Common myeloid progenitor, CD34-positive (primary cell): Measurements from ENCODE around the gene ZMYND11.

Experiments used
- CTCF ChIA-PET: fragments of 350-600 bp; sonication (Branson Sonifier 250); formaldehyde crosslinking; loops from one replicate; lab custom pipeline; 2021; ENCODE audit warnings: antibody characterized with exemption; lab: Charles Lee
- POLR2A ChIA-PET: fragments of 350-600 bp; sonication (Branson Sonifier 250); formaldehyde crosslinking; loops from one replicate; lab custom pipeline; 2021; ENCODE audit warnings: antibody characterized with exemption; lab: Charles Lee
- DNase-seq, 3 donors: peaks; one replicate each; pipeline versions ENCODE4 v3.0.0 to v3.0.0-alpha.2; 2013
- H3K27ac ChIP-seq, 2 experiments: 1 replicate in 1 of 2; 2 replicates in 1 of 2; pipeline ENCODE4 v1.7.0; 2013; ENCODE audit warnings: inconsistent platforms in 2 of 2, low read length in 2 of 2, mild to moderate bottlenecking in 2 of 2, low read depth in 1 of 2, moderate library complexity in 1 of 2; ENCODE audit not compliant: severe bottlenecking in 2 of 2, insufficient read depth in 1 of 2, poor library complexity in 1 of 2
- H3K27me3 ChIP-seq, 5 experiments: replicated peaks in 2 of 5; 1 replicate in 3 of 5; 2 replicates in 2 of 5; pipeline versions ENCODE4 v1.6.1 to v1.7.0; 2013; ENCODE audit warnings: low read length in 4 of 5, mild to moderate bottlenecking in 2 of 5, moderate library complexity in 2 of 5, inconsistent platforms in 1 of 5; ENCODE audit not compliant: insufficient read depth in 5 of 5, control insufficient read depth in 4 of 5
- H3K36me3 ChIP-seq, 4 experiments: 1 replicate in 2 of 4; 2 replicates in 2 of 4; pipeline versions ENCODE4 v1.6.1 to v1.7.0; 2013; ENCODE audit warnings: low read length in 3 of 4, control low read depth in 1 of 4, mild to moderate bottlenecking in 1 of 4; ENCODE audit not compliant: control insufficient read depth in 4 of 4, insufficient read depth in 4 of 4
- H3K4me1 ChIP-seq, 4 experiments: 1 replicate in 3 of 4; 2 replicates in 1 of 4; pipeline versions ENCODE4 v1.6.1 to v1.7.1; 2013; ENCODE audit warnings: low read length in 3 of 4, mild to moderate bottlenecking in 3 of 4, control low read depth in 1 of 4, inconsistent platforms in 1 of 4, moderate library complexity in 1 of 4; ENCODE audit not compliant: control insufficient read depth in 4 of 4, insufficient read depth in 4 of 4; ENCODE audit errors: control extremely low read depth in 1 of 4
- H3K4me3 ChIP-seq, 7 experiments: 1 replicate in 4 of 7; 2 replicates in 3 of 7; pipeline versions ENCODE4 v1.5.1 to v1.7.0; 2013; ENCODE audit warnings: mild to moderate bottlenecking in 7 of 7, low read length in 6 of 7, moderate library complexity in 6 of 7, inconsistent platforms in 2 of 7, low read depth in 2 of 7, control low read depth in 1 of 7; ENCODE audit not compliant: insufficient read depth in 4 of 7, control insufficient read depth in 1 of 7; ENCODE audit errors: extremely low read depth in 1 of 7
- H3K9me3 ChIP-seq, 5 experiments: 1 replicate in 4 of 5; 2 replicates in 1 of 5; pipeline versions ENCODE4 v1.6.1 to v1.7.1; 2013; ENCODE audit warnings: low read length in 4 of 5, mild to moderate bottlenecking in 2 of 5, inconsistent platforms in 1 of 5, low read depth in 1 of 5, moderate library complexity in 1 of 5; ENCODE audit not compliant: control insufficient read depth in 4 of 5, insufficient read depth in 2 of 5; ENCODE audit errors: control extremely low read depth in 1 of 5
- WGBS: methylation state at CpG from one replicate; pipeline ENCODE4 v1.1.5; 2013; ENCODE audit not compliant: insufficient coverage; 5-methylcytosine and 5-hydroxymethylcytosine counted together

Gene ZMYND11

DNA sequence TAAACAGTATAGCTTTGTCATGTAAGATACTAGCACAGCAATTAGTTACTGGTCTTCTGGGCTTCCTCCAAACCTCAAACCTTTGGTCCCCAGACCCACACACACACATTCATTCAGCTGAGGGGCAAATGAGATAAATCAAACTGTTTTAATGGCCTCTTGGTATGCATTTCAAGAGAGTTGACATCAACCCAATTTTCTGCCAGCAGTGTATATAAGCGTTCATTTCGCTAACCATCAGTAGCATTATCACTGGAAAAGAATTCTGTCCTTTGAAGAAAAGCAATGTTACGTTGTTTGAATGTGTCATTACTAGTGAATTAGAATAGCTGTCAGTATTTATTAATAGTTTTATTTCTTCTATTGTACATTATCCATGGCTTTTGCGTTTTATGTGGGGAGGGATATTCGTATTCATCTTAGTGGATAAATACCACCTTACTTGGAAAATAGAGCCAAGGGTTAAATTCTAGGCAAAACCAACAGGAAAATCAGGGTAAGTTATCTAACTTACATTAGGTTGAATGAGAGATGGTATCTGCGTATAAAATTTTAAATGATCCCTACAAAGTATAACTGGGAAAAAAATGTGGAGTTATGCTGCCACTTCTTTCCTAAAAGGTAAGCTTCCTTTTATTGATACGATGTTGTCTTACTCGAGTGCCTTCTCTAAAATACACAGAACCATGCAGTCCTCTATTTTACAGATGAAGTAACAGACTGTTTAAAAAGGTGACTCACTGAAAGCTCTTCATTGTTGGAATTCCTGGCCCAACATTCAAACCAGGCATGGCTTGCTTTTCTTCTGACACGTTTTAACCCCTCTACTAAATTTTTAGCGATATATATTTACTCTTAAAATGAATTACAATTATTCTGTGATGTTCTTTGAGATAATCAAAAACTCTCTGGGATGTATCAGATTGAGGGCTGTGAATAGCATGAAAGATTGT, 2.0 kb upstream of the ZMYND11 start:
- no peak for DNase-seq
- POLR2A ChIA-PET: no interaction called here
- H3K4me3 ChIP-seq: peak overlapping the region in 3 of 7 experiments; percentile 75 to 94 (median 84)
- H3K4me1 ChIP-seq: peaks cover 12 to 34% (median 27%) of the 10 kb centered on the region in 4 experiments
- WGBS: 100% methylated on average over 2 of the region's 10 CpGs
- H3K36me3 ChIP-seq: no peaks in the 10 kb centered on the region
- H3K27ac ChIP-seq: no peak overlapping the region
- no peaks in the 10 kb centered on the region for H3K9me3 ChIP-seq
- CTCF ChIA-PET: no interaction called here
- H3K27me3 ChIP-seq: no peaks in the 10 kb centered on the region

DNA sequence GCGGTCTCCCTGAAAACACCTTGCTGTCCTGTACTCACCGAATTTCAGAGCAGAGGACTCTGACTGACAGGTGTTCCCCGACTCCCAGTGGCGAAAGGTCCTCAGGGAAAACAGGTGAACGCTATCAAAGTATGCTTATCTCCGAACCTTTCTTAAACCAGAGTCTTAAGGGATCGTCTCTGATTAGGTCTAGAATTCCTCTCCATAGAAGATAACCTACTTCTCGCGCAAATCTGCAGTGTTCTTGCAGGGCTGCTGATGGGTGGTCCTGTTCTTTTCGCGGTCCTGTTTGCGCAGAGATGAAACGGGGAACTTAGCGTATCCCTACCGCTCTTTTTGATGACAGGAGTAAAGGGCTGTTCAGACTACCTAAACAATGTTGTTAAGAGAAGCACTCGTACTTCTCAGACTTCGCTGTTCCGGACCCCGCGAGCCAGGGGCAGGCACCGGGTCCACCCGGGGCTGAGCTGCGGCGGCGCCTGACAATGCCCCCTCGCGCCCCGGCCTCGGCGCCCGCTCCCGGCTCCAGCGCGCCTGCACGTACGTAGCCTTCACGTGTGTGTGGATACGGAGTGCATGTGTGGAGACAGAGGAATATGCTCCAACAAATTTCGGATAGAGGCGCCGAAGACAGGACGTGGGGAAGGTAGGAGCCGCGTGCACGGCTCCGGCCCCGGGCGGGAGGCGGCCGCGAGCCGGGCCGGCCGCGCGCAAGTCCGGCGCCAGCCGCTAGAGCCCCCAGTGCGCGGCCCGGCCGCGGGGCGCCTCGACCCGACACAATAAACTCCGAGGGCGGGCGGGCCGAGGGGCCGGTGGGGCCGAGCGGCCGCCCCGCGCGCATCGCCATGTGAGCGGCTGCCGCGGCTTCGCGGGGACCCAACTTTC, 766 bp upstream of the ZMYND11 start:
- Histone ChIP-seq H3K9me3 (no peaks in the 10 kb centered on the region), H3K4me1 (peaks cover 12 to 31% (median 26%) of the 10 kb centered on the region in 4 experiments), H3K27me3 (no peaks in the 10 kb centered on the region), H3K36me3 (no peaks in the 10 kb centered on the region), H3K4me3 (peak overlapping the region; percentile 44 to 94 (median 82)), H3K27ac (peak overlapping the region; percentile 72 to 92)
- POLR2A ChIA-PET: no interaction called here
- WGBS: 0% methylated on average over 64 of the region's 84 CpGs
- DNase-seq: peak; percentile 24 to 67 (median 64)
- CTCF ChIA-PET: no interaction called here

DNA sequence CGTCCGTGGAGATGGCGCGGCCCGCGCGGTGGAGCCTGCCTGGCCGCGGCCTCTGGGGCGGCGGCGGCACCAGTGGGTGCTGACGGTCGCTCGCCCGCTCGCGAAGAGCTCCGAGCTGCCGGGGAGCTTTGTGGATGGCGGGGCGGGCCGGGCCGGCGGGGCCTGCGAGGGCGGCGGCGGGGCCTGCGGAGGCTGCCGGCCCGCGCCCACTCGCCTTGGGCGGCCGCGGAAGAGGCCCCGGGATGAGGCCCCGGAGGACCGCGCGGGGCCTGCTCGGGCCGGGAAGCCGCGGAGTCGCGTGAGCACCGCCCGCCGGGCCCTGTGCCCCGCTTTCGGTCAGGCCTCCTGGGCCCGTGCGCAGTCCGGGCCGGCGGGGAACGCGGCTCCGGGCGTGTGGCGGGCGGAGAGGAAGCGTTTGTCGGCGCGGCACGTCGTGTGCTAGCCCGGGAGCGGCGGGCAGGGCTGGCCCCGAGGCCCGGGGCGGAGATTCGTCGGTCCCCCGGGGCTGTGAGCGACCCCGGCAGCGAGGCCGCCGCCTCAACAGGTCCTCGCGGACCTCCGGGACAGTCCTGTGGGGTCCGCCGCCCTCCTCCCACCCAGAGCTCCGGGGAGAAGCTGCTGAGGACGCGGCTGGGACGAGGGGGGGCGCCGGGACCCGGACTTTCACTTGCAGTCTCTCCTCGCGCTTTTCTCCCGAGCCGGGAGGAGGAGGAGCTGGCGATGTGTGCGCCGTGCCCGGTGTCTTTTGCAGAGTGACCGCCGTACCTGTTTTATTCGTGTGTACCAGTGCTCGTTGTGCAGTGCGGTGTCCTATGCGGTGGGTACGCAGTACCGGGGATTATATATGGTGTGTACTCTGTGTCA, 578 bp downstream of the ZMYND11 start:
- Histone ChIP-seq H3K27ac (peak overlapping the region; percentile 64 to 92), H3K4me3 (peak overlapping the region; percentile 69 to 94 (median 82)), H3K4me1 (peaks cover 12 to 27% (median 22%) of the 10 kb centered on the region in 4 experiments), H3K9me3 (no peaks in the 10 kb centered on the region), H3K27me3 (no peaks in the 10 kb centered on the region), H3K36me3 (no peaks in the 10 kb centered on the region)
- POLR2A ChIA-PET: no interaction called here
- CTCF ChIA-PET: no interaction called here
- under 1% methylated on average over 104 of the region's 112 CpGs for WGBS
- DNase-seq: peak; percentile 39 to 77 (median 67)

DNA sequence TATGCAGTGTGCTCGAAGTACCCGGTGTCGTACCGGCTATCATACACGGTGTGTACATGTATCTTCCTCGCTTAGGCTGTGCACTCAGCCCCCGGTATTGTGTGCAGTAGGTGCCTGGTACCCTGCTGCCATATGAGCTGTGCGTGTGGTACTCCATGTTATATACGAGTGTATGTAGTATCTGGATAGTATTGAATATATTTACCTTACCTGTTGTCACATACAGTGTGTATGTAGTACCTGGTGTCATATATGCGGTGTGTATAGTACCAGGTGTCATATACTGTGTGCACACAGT, 1.2 kb downstream of the ZMYND11 start:
- no peaks in the 10 kb centered on the region for H3K36me3 ChIP-seq
- H3K4me1 ChIP-seq: peaks cover 12 to 27% (median 22%) of the 10 kb centered on the region in 4 experiments
- H3K27me3 ChIP-seq: no peaks in the 10 kb centered on the region
- DNase-seq: no peak
- peak overlapping the region; percentile 69 to 94 (median 82) for H3K4me3 ChIP-seq
- CTCF ChIA-PET: no interaction called here
- peak overlapping the region; percentile 64 to 92 for H3K27ac ChIP-seq
- POLR2A ChIA-PET: no interaction called here
- 13% methylated on average over 7 of the region's 10 CpGs for WGBS
- no peaks in the 10 kb centered on the region for H3K9me3 ChIP-seq

DNA sequence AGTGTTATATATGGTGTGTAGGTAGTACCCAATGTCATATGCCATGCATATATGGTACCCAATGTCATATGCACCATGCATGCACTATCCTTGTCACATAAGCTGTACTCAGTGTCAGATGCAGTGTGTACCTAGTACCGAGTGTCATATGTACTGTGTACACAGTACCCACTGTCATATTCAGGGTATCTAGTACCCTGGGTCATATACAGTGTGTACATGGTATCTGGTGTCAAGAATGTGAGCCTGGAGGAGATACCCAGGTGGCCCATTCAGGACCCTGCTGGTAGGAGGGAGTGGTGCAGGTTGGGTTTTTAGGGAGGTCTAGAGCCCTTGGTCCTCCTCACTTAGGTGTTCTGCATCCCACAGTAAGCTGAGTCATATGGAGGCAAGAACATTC, 1.8 kb downstream of the ZMYND11 start:
- no peak overlapping the region for H3K27ac ChIP-seq
- DNase-seq: peak; percentile 54 to 66 (median 63)
- H3K4me3 ChIP-seq: peak overlapping the region in 4 of 7 experiments; percentile 76 to 94 (median 83)
- H3K9me3 ChIP-seq: no peaks in the 10 kb centered on the region
- POLR2A ChIA-PET: no interaction called here
- WGBS: 100% methylated on average over 1 of the region's 1 CpG
- peaks cover 12 to 27% (median 22%) of the 10 kb centered on the region in 4 experiments for H3K4me1 ChIP-seq
- CTCF ChIA-PET: no interaction called here
- no peaks in the 10 kb centered on the region for H3K27me3 ChIP-seq
- H3K36me3 ChIP-seq: no peaks in the 10 kb centered on the region

DNA sequence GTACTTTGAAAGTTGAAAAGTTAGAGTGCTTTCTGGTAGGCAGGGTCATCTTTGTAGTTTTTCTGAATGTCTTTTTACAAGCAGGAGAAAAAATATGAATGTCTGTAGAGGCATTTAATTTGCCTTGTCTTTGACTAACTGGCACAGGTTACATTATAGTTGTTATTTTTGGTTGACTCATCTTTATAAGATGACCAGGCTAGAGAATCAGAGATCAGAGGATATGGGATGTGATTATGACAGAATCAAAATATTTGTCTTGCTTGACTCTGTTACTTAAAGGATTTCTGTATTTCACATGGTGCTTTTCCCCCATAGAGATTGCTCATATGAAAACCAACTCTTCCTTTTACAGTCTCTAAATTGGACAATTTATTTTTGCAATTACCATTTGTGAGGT, 2.4 kb downstream of the ZMYND11 start:
- Histone ChIP-seq H3K27me3 (no peaks in the 10 kb centered on the region), H3K4me3 (no peak overlapping the region), H3K9me3 (no peaks in the 10 kb centered on the region), H3K27ac (no peak overlapping the region), H3K36me3 (no peaks in the 10 kb centered on the region), H3K4me1 (peaks cover 12 to 25% (median 22%) of the 10 kb centered on the region in 4 experiments)
- ChIA-PET POLR2A (no interaction called here), CTCF (no interaction called here)
- DNase-seq: no peak
